ENCODE results near the gene MADD. TPM values are rescaled to one million over a fixed set of nuclear protein-coding genes. Genes with fewer than 3 reads are reported as not detected.
A peak's percentile ranks its signal among the peaks of the same experiment; 100 is the strongest.

MADD gene
- total RNA-seq (100 to 1,000 TPM; 121 to 127 TPM), polyA plus RNA-seq (10 to 100 TPM; 15.2 to 22.1 (median 17.7) TPM), total RNA-seq (121 to 219 (median 181) reads per million in 6 experiments)

GRCh38 chr11:47269829-47270305 is at the start of gene MADD:
TSS of gene MADD (plus strand) at chr11:47270133.
- DNase-seq (peak; percentile 86 to 95 (median 92)), ATAC-seq (peak; percentile 78 to 81)
- Mint-ChIP-seq H3K4me1 (peaks cover 31 to 72% (median 64%) of the 10 kb centered on the region in 4 donors), H3K27me3 (no peaks in the 10 kb centered on the region), H3K27ac (peak within 1 kb of the TSS; percentile 91 to 99 (median 96)), H3K36me3 (peaks cover 0 to 15% (median 5%) of the 10 kb centered on the region in 3 donors), H3K4me3 (peak within 1 kb of the TSS; percentile 75 to 98 (median 90)), H3K9me3 (no peaks in the 10 kb centered on the region)
- POLR2A ChIA-PET: interaction anchor here (0.6 to 2.5 kb wide), 10 partner anchors 10 to 499 kb away, joined by 3 to 19 read pairs (median 4); partner anchors contain the start of genes ACP2, ARFGAP2, DDB2 and PSMC3

- Mint-ChIP-seq H3K36me3 (peaks cover 3 to 59% (median 5%) of the 10 kb centered on the region in 3 donors), H3K4me1 (peaks cover 16 to 38% (median 33%) of the 10 kb centered on the region in 4 donors), H3K9me3 (no peaks in the 10 kb centered on the region), H3K27me3 (no peaks in the 10 kb centered on the region), H3K27ac (peak overlapping the region in 2 of 10 donors; percentile 4 to 31), H3K4me3 (no peak overlapping the region)
- DNase-seq: no peak
- no peak for ATAC-seq
- POLR2A ChIA-PET: interaction anchor here (1.4 kb wide), 1 partner anchor 28 kb away, joined by 5 read pairs; the partner anchor contains the start of gene ACP2
These were observed 49.5 kb upstream of the MADD start for GRCh38 chr11:47220401-47220821.

DNA sequence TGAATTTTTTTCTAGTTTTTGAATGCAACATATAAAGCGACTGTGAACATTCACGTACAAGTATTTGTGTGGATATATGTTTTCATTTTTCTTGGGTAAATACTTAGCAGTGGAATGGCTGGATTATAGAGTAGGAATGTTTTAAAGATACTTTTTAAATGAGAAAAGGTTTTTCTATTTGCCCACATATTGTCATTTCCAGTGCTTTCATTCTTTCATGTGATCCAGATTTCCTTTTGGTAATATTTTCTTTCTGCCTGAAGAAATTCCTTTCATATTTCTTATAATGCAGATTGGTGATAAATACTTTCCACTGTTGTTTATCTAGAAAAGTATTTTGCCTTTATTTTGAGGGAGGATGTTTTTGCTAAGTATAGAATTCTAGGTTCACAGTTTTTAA is 47.2 kb upstream of the MADD start:
- Mint-ChIP-seq H3K27me3 (no peaks in the 10 kb centered on the region), H3K4me3 (no peak overlapping the region), H3K36me3 (peaks cover 3 to 74% (median 4%) of the 10 kb centered on the region in 3 donors), H3K4me1 (peaks cover 6 to 22% (median 19%) of the 10 kb centered on the region in 4 donors), H3K9me3 (no peaks in the 10 kb centered on the region), H3K27ac (no peak overlapping the region)
- ATAC-seq (no peak), DNase-seq (no peak)
- POLR2A ChIA-PET: interaction anchor here (1.0 kb wide), 1 partner anchor 8 kb away, joined by 10 read pairs; the partner anchor contains the start of gene DDB2

GRCh38 chr11:47225552-47226400 is 44.2 kb upstream of the MADD start:
- Mint-ChIP-seq H3K4me1 (peaks cover 0 to 9% (median 3%) of the 10 kb centered on the region in 4 donors), H3K27ac (no peak overlapping the region), H3K9me3 (no peaks in the 10 kb centered on the region), H3K36me3 (peaks cover 0 to 75% (median 5%) of the 10 kb centered on the region in 3 donors), H3K4me3 (no peak overlapping the region), H3K27me3 (no peaks in the 10 kb centered on the region)
- DNase-seq (no peak), ATAC-seq (no peak)
- POLR2A ChIA-PET: no interaction called here

DNA sequence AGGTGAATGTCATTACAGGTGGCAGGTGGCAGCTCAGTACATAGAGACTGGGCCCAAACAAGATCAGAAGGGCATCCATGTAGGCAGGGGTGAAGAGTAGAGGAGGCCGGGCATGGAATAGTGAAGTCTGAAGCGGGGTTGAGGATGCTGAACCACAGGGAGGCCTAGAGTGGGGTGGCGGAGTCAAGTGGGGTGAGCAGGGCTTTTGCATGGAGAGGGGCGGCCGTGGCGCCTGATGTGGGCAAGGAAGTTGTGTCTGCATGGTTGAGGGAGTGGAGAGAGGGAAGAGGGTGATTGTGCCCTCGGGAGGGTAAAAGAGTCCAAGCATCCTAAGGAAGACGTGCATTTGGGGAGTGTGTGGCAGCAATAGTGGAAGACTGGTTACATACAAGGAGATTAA is 40.8 kb upstream of the MADD start:
- Mint-ChIP-seq H3K36me3 (peaks cover 0 to 54% (median 3%) of the 10 kb centered on the region in 3 donors), H3K27me3 (no peaks in the 10 kb centered on the region), H3K9me3 (no peaks in the 10 kb centered on the region), H3K4me1 (peaks cover 1 to 14% (median 6%) of the 10 kb centered on the region in 4 donors), H3K27ac (peak overlapping the region in 2 of 10 donors; percentile 63 to 84), H3K4me3 (no peak overlapping the region)
- ATAC-seq (no peak), DNase-seq (no peak)
- POLR2A ChIA-PET: interaction anchor here (0.7 kb wide), 3 partner anchors 38 to 93 kb away, joined by 4 to 5 read pairs (median 4); no protein-coding TSS in a partner anchor

DNA sequence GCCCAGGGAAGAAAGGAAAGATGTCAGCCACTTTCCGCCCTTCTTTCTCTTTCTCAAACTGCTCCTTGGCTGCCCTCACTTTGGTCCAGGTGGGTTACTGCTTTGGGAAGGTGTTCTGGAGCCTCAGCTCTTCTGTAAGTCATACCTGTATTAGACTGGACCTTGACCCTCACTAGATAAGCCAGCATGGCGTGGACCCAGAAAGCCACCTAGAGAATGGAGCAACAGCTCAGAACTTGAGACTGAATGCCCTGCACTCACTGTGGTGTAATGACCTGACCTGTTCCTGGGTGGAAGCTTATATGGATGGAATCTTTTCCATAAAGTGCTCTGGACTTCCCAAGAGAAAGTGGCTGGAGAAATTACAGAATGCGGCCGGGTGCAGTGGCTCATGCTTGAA is 36.9 kb upstream of the MADD start:
- Mint-ChIP-seq H3K4me1 (peaks cover 15 to 27% (median 22%) of the 10 kb centered on the region in 4 donors), H3K27me3 (no peaks in the 10 kb centered on the region), H3K36me3 (peaks cover 0 to 33% (median 7%) of the 10 kb centered on the region in 3 donors), H3K9me3 (no peaks in the 10 kb centered on the region), H3K4me3 (no peak overlapping the region), H3K27ac (peak overlapping the region in 3 of 10 donors; percentile 87 to 99 (median 89))
- DNase-seq (no peak), ATAC-seq (no peak)
- POLR2A ChIA-PET: interaction anchor here (0.7 to 5.7 kb wide), 6 partner anchors 15 to 250 kb away, joined by 3 to 62 read pairs (median 6); partner anchors contain the start of genes ACP2 and DDB2

- Mint-ChIP-seq H3K4me3 (peak overlapping the region; percentile 40 to 87 (median 80)), H3K4me1 (peaks cover 15 to 27% (median 22%) of the 10 kb centered on the region in 4 donors), H3K36me3 (peaks cover 0 to 32% (median 7%) of the 10 kb centered on the region in 3 donors), H3K27ac (peak overlapping the region; percentile 87 to 100 (median 96)), H3K27me3 (no peaks in the 10 kb centered on the region), H3K9me3 (no peaks in the 10 kb centered on the region)
- POLR2A ChIA-PET: interaction anchor here (0.5 to 5.7 kb wide), 12 partner anchors 9 to 165 kb away, joined by 3 to 62 read pairs (median 4); partner anchors contain the start of genes ACP2, DDB2 and MADD
- DNase-seq: peak in 7 of 10 donors; percentile 19 to 69 (median 31)
- peak; percentile 10 to 31 for ATAC-seq
These were observed 35.8 kb upstream of the MADD start for GRCh38 chr11:47233989-47234668.

- Mint-ChIP-seq H3K4me3 (peak overlapping the region; percentile 40 to 87 (median 80)), H3K27me3 (no peaks in the 10 kb centered on the region), H3K4me1 (peaks cover 15 to 27% (median 22%) of the 10 kb centered on the region in 4 donors), H3K9me3 (no peaks in the 10 kb centered on the region), H3K27ac (peak overlapping the region; percentile 87 to 100 (median 96)), H3K36me3 (peaks cover 0 to 32% (median 7%) of the 10 kb centered on the region in 3 donors)
- ATAC-seq (peak; percentile 94 to 95), DNase-seq (peak; percentile 12 to 91 (median 84))
- POLR2A ChIA-PET: interaction anchor here (0.5 to 5.7 kb wide), 10 partner anchors 9 to 164 kb away, joined by 3 to 62 read pairs (median 5); partner anchors contain the start of genes ACP2, DDB2 and MADD
These were observed 35.2 kb upstream of the MADD start for GRCh38 chr11:47234669-47235100.

GRCh38 chr11:47235163-47235562 is 34.8 kb upstream of the MADD start:
- ATAC-seq: no peak
- no peaks in the 10 kb centered on the region for H3K27me3 Mint-ChIP-seq
- peak overlapping the region in 9 of 10 donors; percentile 75 to 87 (median 82) for H3K4me3 Mint-ChIP-seq
- H3K4me1 Mint-ChIP-seq: peaks cover 15 to 27% (median 22%) of the 10 kb centered on the region in 4 donors
- H3K36me3 Mint-ChIP-seq: peaks cover 0 to 36% (median 7%) of the 10 kb centered on the region in 3 donors
- no peak for DNase-seq
- peak overlapping the region; percentile 87 to 100 (median 96) for H3K27ac Mint-ChIP-seq
- no peaks in the 10 kb centered on the region for H3K9me3 Mint-ChIP-seq
- POLR2A ChIA-PET: interaction anchor here (0.5 to 5.7 kb wide), 11 partner anchors 8 to 221 kb away, joined by 3 to 62 read pairs (median 5); partner anchors contain the start of genes ACP2 and DDB2

DNA sequence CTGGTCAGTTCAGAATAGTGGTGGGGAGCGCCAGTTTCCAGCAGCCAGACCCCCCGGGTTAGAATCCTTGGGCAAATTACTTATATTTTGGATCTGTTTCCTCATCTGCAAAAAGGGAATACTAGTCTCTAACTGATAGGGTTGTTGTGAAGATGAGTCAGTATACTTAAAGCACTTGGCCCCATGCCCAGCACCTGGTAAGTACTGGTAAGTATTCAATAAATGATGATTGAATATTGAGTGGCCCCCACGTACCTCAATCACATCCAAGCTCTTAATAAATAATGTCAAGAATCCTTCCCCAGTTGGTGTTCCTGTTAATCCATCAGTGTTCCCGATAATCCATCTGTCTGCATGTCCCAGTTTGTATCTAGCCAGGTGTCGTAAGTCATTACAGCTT is 33.5 kb upstream of the MADD start:
- peaks cover 15 to 27% (median 23%) of the 10 kb centered on the region in 4 donors for H3K4me1 Mint-ChIP-seq
- peak overlapping the region in 4 of 10 donors; percentile 22 to 33 (median 30) for H3K4me3 Mint-ChIP-seq
- no peaks in the 10 kb centered on the region for H3K27me3 Mint-ChIP-seq
- no peaks in the 10 kb centered on the region for H3K9me3 Mint-ChIP-seq
- ATAC-seq: no peak
- POLR2A ChIA-PET: interaction anchor here (1.6 to 5.7 kb wide), 3 partner anchors 12 to 36 kb away, joined by 5 to 62 read pairs (median 57); partner anchors contain the start of genes ACP2 and DDB2
- DNase-seq: no peak
- peak overlapping the region; percentile 10 to 99 (median 78) for H3K27ac Mint-ChIP-seq
- peaks cover 0 to 41% (median 11%) of the 10 kb centered on the region in 3 donors for H3K36me3 Mint-ChIP-seq

DNA sequence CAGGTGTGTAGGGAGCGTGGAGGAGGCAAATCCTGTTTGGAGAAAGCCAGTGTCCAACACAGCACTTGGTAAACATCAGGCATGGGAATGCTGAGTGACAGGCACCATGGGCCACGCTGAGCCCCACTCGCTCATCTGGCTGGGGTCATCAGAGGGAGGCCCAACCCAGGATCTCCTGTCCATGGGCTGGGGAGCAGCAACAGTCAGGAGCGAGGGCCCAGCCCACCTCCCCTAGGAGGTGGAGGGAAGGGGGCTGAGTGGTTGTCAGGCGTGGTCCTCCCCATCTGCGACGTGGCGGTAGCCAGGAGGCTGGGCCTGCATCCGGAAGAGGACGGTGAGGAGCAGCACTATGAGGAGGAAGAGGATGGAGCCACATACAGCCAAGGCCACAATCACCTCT is 30.1 kb upstream of the MADD start:
- POLR2A ChIA-PET: interaction anchor here (0.6 to 1.6 kb wide), 3 partner anchors 9 to 56 kb away, joined by 3 to 8 read pairs (median 5); partner anchors contain the start of genes ACP2 and DDB2
- no peak for ATAC-seq
- H3K36me3 Mint-ChIP-seq: peaks cover 7 to 72% (median 12%) of the 10 kb centered on the region in 3 donors
- H3K27ac Mint-ChIP-seq: peak overlapping the region in 3 of 10 donors; percentile 9 to 77 (median 48)
- no peak for DNase-seq
- no peaks in the 10 kb centered on the region for H3K9me3 Mint-ChIP-seq
- no peaks in the 10 kb centered on the region for H3K27me3 Mint-ChIP-seq
- no peak overlapping the region for H3K4me3 Mint-ChIP-seq
- H3K4me1 Mint-ChIP-seq: peaks cover 9 to 17% (median 13%) of the 10 kb centered on the region in 4 donors

Data from naive thymus-derived CD8-positive, alpha-beta T cell (primary cell).